Ovary (tissue), 9 donors: ENCODE measurements around the gene CRAMP1. TPM values are rescaled to one million over a fixed set of nuclear protein-coding genes. Genes with fewer than 3 reads are reported as not detected.

ENCODE experiments used
- DNase-seq, 5 donors: peaks; one replicate each; pipeline ENCODE4 v3.0.0-alpha.2; 2019 to 2020
- H3K27ac ChIP-seq, 2 donors: fragments of 200-600 bp; one replicate each; pipeline versions ENCODE4 v1.5.1 to v1.8.0; 2019 to 2022
- H3K27me3 ChIP-seq: fragments of 200-600 bp; one replicate; pipeline ENCODE4 v1.8.0; 2022
- H3K36me3 ChIP-seq: fragments of 200-600 bp; sonication (generic); one replicate; pipeline ENCODE4 v1.5.1; 2019
- H3K4me1 ChIP-seq: one replicate; pipeline ENCODE4 v1.8.1; 2013; ENCODE audit warnings: mild to moderate bottlenecking, moderate library complexity; ENCODE audit not compliant: insufficient read depth
- H3K4me3 ChIP-seq: fragments of 200-600 bp; sonication (generic); one replicate; pipeline ENCODE4 v1.5.1; 2017
- H3K9me3 ChIP-seq, 2 donors: fragments of 200-600 bp in 1 of 2; sonication (generic) in 1 of 2; one replicate each; pipeline versions ENCODE4 v1.5.1 to v1.8.1; 2013 to 2019; ENCODE audit warnings: mild to moderate bottlenecking in 1 of 2, moderate library complexity in 1 of 2
- CTCF ChIP-seq, 3 donors: fragments of 450-650 bp in 2 of 3; fragments of 200-600 bp in 1 of 3; IDR thresholded peaks; one replicate each; pipeline versions ENCODE4 v1.5.1 to v1.8.0; 2016 to 2022; ENCODE audit warnings: antibody characterized with exemption in 3 of 3, mild to moderate bottlenecking in 1 of 3
- EP300 ChIP-seq: sonication (generic); formaldehyde crosslinking; IDR thresholded peaks from one replicate; pipeline ENCODE4 v1.6.1; 2017; ENCODE audit warnings: antibody characterized with exemption
- POLR2A ChIP-seq: fragments of 450-650 bp; IDR thresholded peaks from one replicate; pipeline ENCODE4 v1.6.1; 2017; ENCODE audit warnings: antibody characterized with exemption, mild to moderate bottlenecking, moderate library complexity
- WGBS, 3 donors: extraction: QIAGEN DNeasy Blood & Tissue Kit in 1 of 3; methylation state at CpG; one replicate each; pipeline versions ENCODE4 v1.1.5 to v1.1.7; 2013 to 2017; 5-methylcytosine and 5-hydroxymethylcytosine counted together
- intact Hi-C, 4 donors: fragments of 100-400 bp; cut with DNase I; formaldehyde crosslinking; loops; one replicate each; pipeline versions ENCODE4 v1.11.0 to v1.15.1; 2022 to 2023
- polyA plus RNA-seq, 2 donors: library from polyadenylated mRNA; stranded (reverse); fragments of 200-250 nt in 1 of 2; fragments of 350-450 nt in 1 of 2; fragmentation: Illumina TruSeq in 1 of 2; extraction: RNeasy Lipid Tissue Mini Kit (QIAGEN cat#74804) in 1 of 2; gene quantifications; one replicate each; pipeline ENCODE4 v1.2.3, GENCODE V29; 2013 to 2014
- total RNA-seq, 7 donors: library from RNA; depleted of rRNA in 2 of 7; stranded (reverse); fragments of >200 nt in 2 of 7; fragmentation: NEBNext Ultra II Directional in 3 of 7; extraction: Animal tissue kit (Norgen Biotek cat#: 25700) in 3 of 7; gene quantifications; one replicate each; pipeline versions ENCODE4 v1.1.0 to v1.2.4, GENCODE V29; 2016 to 2023
- donor health status: DM: no; HTN: no; CAD: no; lungs with moderate emphysema.
- donor health status: DM: no; HTN: no; CAD: no.
- donor health status: Bipolar disorder and iron deficiency.
- donor health status: DM: yes; HTN: yes; CAD: no.
- donor health status: DM: no; HTN: no; CAD: no.
- donor health status: DM: yes; HTN: yes; CAD: no.

CRAMP1 gene
- total and polyA plus RNA-seq, 9 donors: 6.9 to 21.0 (median 17.4) TPM

GRCh38 chr16:1615761-1616160 is 3.6 kb downstream of the CRAMP1 start:
- peaks cover 17% of the 10 kb centered on the region for H3K4me1 ChIP-seq
- no peak for DNase-seq
- no peak overlapping the region for H3K27ac ChIP-seq
- no peaks in the 10 kb centered on the region for H3K36me3 ChIP-seq
- no peak for TF ChIP-seq CTCF (IDR thresholded peaks at IDR 0.05)
- no peak for TF ChIP-seq EP300
- TF ChIP-seq POLR2A: no peak
- no peak overlapping the region for H3K4me3 ChIP-seq
- no peaks in the 10 kb centered on the region for H3K9me3 ChIP-seq
- WGBS, 3 donors: 71 to 73% (median 72%) methylated on average over 9 of the region's 9 CpGs
- intact Hi-C loops: loop anchor here in 1 of 4 donors (10.0 kb wide), 1 partner anchor 89 kb away; the partner anchor contains the start of gene MAPK8IP3
- no peaks in the 10 kb centered on the region for H3K27me3 ChIP-seq

- peaks cover 8% of the 10 kb centered on the region for H3K4me1 ChIP-seq
- WGBS, 3 donors: 85 to 93% (median 87%) methylated on average over 15 of the region's 15 CpGs
- DNase-seq: no peak
- no peak overlapping the region for H3K4me3 ChIP-seq
- no peak for TF ChIP-seq CTCF (IDR thresholded peaks at IDR 0.05)
- no peak for TF ChIP-seq POLR2A
- no peak for TF ChIP-seq EP300
- no peaks in the 10 kb centered on the region for H3K36me3 ChIP-seq
- intact Hi-C loops: loop anchor here in 1 of 4 donors (10.0 kb wide), 1 partner anchor 85 kb away; the partner anchor contains the start of gene MAPK8IP3
- H3K9me3 ChIP-seq: no peaks in the 10 kb centered on the region
- no peaks in the 10 kb centered on the region for H3K27me3 ChIP-seq
- no peak overlapping the region for H3K27ac ChIP-seq
Measured at GRCh38 chr16:1619976-1620375, 7.8 kb downstream of the CRAMP1 start.

GRCh38 chr16:1620391-1620790 is 8.2 kb downstream of the CRAMP1 start:
- H3K4me3 ChIP-seq: no peak overlapping the region
- no peaks in the 10 kb centered on the region for H3K36me3 ChIP-seq
- intact Hi-C loops: no loop called here

GRCh38 chr16:1621851-1622250 is 9.7 kb downstream of the CRAMP1 start:
- TF ChIP-seq POLR2A (no peak), EP300 (no peak), CTCF (IDR thresholded peaks at IDR 0.05) (no peak)
- intact Hi-C loops: no loop called here
- no peaks in the 10 kb centered on the region for H3K27me3 ChIP-seq
- no peak overlapping the region for H3K4me3 ChIP-seq
- WGBS, 3 donors: 87 to 90% (median 88%) methylated on average over 7 of the region's 7 CpGs
- DNase-seq: no peak
- H3K9me3 ChIP-seq: no peaks in the 10 kb centered on the region
- H3K4me1 ChIP-seq: peaks cover 3% of the 10 kb centered on the region
- no peak overlapping the region for H3K27ac ChIP-seq
- no peaks in the 10 kb centered on the region for H3K36me3 ChIP-seq

More at GRCh38 chr16:1620391-1620790, 8.2 kb downstream of the CRAMP1 start:
- 83 to 87% (median 85%) methylated on average over 9 of the region's 9 CpGs for WGBS, 3 donors
- no peaks in the 10 kb centered on the region for H3K9me3 ChIP-seq
- H3K27me3 ChIP-seq: no peaks in the 10 kb centered on the region
- H3K4me1 ChIP-seq: peaks cover 9% of the 10 kb centered on the region
- TF ChIP-seq EP300: no peak
- no peak for TF ChIP-seq CTCF (IDR thresholded peaks at IDR 0.05)
- TF ChIP-seq POLR2A: no peak
- H3K27ac ChIP-seq: no peak overlapping the region
- no peak for DNase-seq
